HUES64 (cell line): ENCODE measurements around the gene PDZK1IP1.

Experiments used
- H3K27ac ChIP-seq: 2 replicates; pipeline ENCODE4 v1.7.0; 2013; ENCODE audit warnings: low read depth, low read length, inconsistent platforms
- H3K27me3 ChIP-seq: 2 replicates; pipeline ENCODE4 v1.6.1; 2013; ENCODE audit warnings: mild to moderate bottlenecking, low read length; ENCODE audit not compliant: insufficient read depth
- H3K36me3 ChIP-seq: 2 replicates; pipeline ENCODE4 v1.6.1; 2013; ENCODE audit warnings: mild to moderate bottlenecking, low read length; ENCODE audit not compliant: insufficient read depth
- H3K4me1 ChIP-seq: 2 replicates; pipeline ENCODE4 v1.6.1; 2013; ENCODE audit warnings: mild to moderate bottlenecking, low read length, moderate library complexity; ENCODE audit not compliant: insufficient read depth
- H3K4me3 ChIP-seq: 2 replicates; pipeline ENCODE4 v1.5.1; 2013; ENCODE audit warnings: mild to moderate bottlenecking, low read length, moderate library complexity
- H3K9ac ChIP-seq: 2 replicates; pipeline ENCODE4 v1.6.1; 2013; ENCODE audit warnings: mild to moderate bottlenecking, low read depth, low read length
- H3K9me3 ChIP-seq: 2 replicates; pipeline ENCODE4 v1.6.1; 2013; ENCODE audit warnings: low read depth, low read length; ENCODE audit not compliant: insufficient read depth
- whole genome bisulfite sequencing: fragments of 150-250, 120-280 bp; methylation state at CpG from one replicate; pipeline ENCODE4 v1.1.7; 2013; ENCODE audit warnings: missing lambda C conversion rate; 5-methylcytosine and 5-hydroxymethylcytosine counted together

Gene PDZK1IP1

DNA sequence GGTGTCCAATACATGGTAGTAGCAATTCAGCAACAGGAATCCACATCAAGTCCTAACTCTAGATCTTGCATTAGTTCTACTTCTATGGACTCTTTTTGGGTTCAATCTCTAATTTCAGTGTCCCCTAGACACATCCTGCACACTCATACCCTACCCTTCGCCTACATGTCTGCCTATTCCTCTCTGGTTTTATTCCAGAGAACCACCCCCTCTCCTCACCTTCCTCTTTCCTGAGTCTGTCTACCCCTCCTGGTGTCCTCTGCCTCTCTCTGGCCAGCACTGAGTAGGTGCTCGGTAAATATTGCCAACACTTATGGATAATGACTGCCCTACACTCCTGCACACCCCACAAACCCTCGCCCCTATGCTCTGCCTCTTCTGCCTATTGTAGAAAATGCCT is 32.6 kb upstream of the PDZK1IP1 start:
- Histone ChIP-seq H3K27me3 (peaks cover 95% of the 10 kb centered on the region), H3K4me3 (no peak overlapping the region)

GRCh38 chr1:47219590-47220220 is 29.9 kb upstream of the PDZK1IP1 start:
- Histone ChIP-seq H3K36me3 (no peaks in the 10 kb centered on the region), H3K9me3 (no peaks in the 10 kb centered on the region), H3K4me3 (no peak overlapping the region), H3K27me3 (peaks cover 77% of the 10 kb centered on the region), H3K4me1 (no peaks in the 10 kb centered on the region), H3K9ac (no peak overlapping the region), H3K27ac (no peak overlapping the region)
- WGBS, result 94% methylated on average over 25 of the region's 29 CpGs

More for the DNA sequence above, 32.6 kb upstream of the PDZK1IP1 start:
- Histone ChIP-seq H3K27ac (no peak overlapping the region), H3K9ac (no peak overlapping the region), H3K4me1 (0 out of 2 replicates have a peak, but pooled peaks cover 4% of the 10 kb centered on the region), H3K36me3 (no peaks in the 10 kb centered on the region), H3K9me3 (no peaks in the 10 kb centered on the region)
- WGBS, result 85% methylated on average over 3 of the region's 3 CpGs

- no peaks in the 10 kb centered on the region for H3K9me3 ChIP-seq
- 88% methylated on average over 4 of the region's 4 CpGs for WGBS
- no peak overlapping the region for H3K27ac ChIP-seq
- H3K4me1 ChIP-seq, result no peaks in the 10 kb centered on the region
- no peak overlapping the region for H3K4me3 ChIP-seq
- no peaks in the 10 kb centered on the region for H3K36me3 ChIP-seq
- no peak overlapping the region for H3K9ac ChIP-seq
- peaks cover 74% of the 10 kb centered on the region for H3K27me3 ChIP-seq
These were observed 29.2 kb upstream of the PDZK1IP1 start for GRCh38 chr1:47219001-47219400.

DNA sequence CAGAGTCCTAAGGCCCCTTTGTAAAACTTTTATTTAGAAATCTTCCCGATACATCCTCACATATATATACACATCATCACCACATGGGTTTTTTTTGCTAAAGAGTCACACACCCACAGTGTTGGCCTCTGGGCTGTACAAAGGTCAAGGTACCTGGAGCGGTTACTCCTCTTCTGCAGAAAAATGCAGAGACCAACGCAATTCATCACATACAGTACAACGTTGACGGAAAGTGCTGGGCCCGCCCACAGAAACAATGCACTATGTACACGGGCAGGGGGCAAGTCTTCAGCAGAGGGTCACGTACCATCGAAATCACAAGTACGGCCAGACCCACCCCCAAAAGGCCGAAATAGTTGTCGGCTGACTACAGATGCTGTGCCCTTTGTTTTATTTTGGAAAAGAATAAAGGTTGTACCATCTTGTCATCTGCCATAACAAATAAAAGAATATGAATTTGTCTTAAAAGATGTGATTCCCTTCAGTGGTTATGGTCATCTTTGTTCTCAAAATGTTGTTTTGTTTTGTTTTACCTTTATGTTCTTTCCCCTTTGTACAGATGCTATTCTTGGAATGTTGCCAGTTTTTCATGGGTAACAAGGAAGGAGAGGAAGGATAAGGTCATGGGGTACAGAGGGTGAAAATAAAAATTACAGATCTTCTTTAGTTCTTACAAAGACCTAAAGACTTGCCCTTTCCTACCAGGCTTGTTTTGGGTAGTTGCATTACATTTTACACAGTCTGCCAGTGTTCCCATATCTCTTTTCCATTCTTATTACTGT is 26.6 kb upstream of the PDZK1IP1 start:
- Histone ChIP-seq H3K4me3 (no peak overlapping the region), H3K36me3 (no peaks in the 10 kb centered on the region), H3K27ac (no peak overlapping the region), H3K9me3 (no peaks in the 10 kb centered on the region), H3K9ac (no peak overlapping the region), H3K4me1 (no peaks in the 10 kb centered on the region), H3K27me3 (peaks cover 57% of the 10 kb centered on the region)
- 92% methylated on average over 12 of the region's 12 CpGs for WGBS

DNA sequence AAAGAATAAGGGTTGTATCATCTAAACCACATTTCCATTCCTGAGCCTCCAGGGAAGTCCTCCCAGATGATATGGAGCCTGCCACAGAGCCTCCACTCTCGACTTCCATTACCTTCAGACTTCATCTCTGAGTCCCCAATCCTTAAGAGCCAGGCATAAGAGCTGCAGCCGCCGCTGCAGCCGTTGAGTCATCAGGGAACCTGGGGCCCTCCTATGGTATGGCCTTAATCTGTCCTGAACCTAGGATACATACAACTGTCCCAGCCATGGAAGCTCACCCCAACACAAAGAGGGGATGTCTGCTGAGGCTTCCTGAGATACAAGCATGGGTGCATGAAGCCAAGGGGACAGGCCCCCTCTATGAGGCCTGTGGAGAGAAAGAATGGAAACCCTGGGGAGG is 25.9 kb upstream of the PDZK1IP1 start:
- Histone ChIP-seq H3K4me3 (no peak overlapping the region), H3K4me1 (no peaks in the 10 kb centered on the region), H3K36me3 (no peaks in the 10 kb centered on the region), H3K9ac (no peak overlapping the region), H3K27ac (no peak overlapping the region), H3K27me3 (peaks cover 55% of the 10 kb centered on the region), H3K9me3 (no peaks in the 10 kb centered on the region)
- WGBS, result 79% methylated on average over 4 of the region's 4 CpGs

DNA sequence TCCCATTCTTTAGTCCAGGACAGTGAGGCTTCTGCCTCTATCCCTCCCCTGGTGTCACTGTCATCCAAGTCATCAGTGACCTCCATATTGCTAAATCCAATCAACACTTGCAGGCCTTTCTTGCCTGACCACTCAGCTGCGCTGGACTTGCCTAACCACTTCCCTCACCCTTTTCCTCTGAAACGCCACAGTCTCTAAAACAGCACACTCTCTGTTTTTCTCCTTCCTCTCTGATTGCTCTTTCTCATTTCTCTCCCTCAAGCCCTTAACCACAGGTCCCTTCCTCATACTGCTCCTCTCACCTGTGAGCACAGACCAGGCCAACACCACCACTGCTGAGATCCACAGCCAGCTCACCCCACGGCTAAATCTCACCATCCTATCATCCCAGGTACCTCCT is 24.7 kb upstream of the PDZK1IP1 start:
- WGBS, result 88% methylated on average over 3 of the region's 3 CpGs
- Histone ChIP-seq H3K27ac (no peak overlapping the region), H3K9ac (no peak overlapping the region), H3K36me3 (no peaks in the 10 kb centered on the region), H3K4me1 (no peaks in the 10 kb centered on the region), H3K9me3 (no peaks in the 10 kb centered on the region), H3K27me3 (peaks cover 57% of the 10 kb centered on the region), H3K4me3 (no peak overlapping the region)

- 0 out of 2 replicates have a peak, but pooled peaks cover 9% of the 10 kb centered on the region for H3K4me1 ChIP-seq
- 73% methylated on average over 10 of the region's 11 CpGs for WGBS
- H3K36me3 ChIP-seq, result no peaks in the 10 kb centered on the region
- H3K9me3 ChIP-seq, result no peaks in the 10 kb centered on the region
- peaks cover 57% of the 10 kb centered on the region for H3K27me3 ChIP-seq
- H3K4me3 ChIP-seq, result no peak overlapping the region
- no peak overlapping the region for H3K27ac ChIP-seq
- H3K9ac ChIP-seq, result no peak overlapping the region
These were observed 23.6 kb upstream of the PDZK1IP1 start for GRCh38 chr1:47213230-47213963.

DNA sequence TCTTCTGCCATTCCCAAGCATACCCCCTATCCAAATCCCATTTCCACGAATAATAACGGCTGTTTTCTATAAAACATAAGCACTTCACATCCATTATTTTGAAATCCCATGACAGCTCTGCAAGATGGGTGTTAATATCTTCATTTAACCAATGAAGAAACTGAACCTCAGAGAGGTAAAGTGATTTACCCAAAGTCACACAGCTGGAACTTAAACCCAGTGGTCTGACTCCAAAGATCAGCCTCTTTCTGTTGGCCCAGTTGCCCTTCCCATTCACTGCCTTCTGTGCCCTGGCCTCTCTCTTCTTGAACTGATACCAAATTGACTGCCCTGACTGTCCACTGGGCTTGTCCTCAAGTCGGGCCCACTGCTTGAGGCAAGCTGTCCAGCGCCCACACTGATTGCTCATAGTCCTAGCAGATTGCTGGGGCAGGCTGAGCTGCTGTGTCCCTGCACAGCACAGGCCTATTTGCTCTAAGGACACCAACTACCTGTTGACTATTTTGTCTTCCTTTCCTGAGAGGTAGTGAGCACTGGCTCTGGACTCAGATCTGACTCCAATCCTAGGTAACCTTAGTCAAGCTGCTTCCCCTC is 22.9 kb upstream of the PDZK1IP1 start:
- no peak overlapping the region for H3K27ac ChIP-seq
- H3K4me3 ChIP-seq, result no peak overlapping the region
- no peaks in the 10 kb centered on the region for H3K9me3 ChIP-seq
- peaks cover 15% of the 10 kb centered on the region; the same call in 1 of the 2 replicates for H3K4me1 ChIP-seq
- whole genome bisulfite sequencing, result 92% methylated on average over 4 of the region's 4 CpGs
- no peaks in the 10 kb centered on the region for H3K36me3 ChIP-seq
- H3K9ac ChIP-seq, result no peak overlapping the region
- peaks cover 57% of the 10 kb centered on the region for H3K27me3 ChIP-seq

- Histone ChIP-seq H3K36me3 (no peaks in the 10 kb centered on the region), H3K9ac (no peak overlapping the region), H3K4me3 (no peak overlapping the region), H3K9me3 (no peaks in the 10 kb centered on the region), H3K27me3 (peaks cover 62% of the 10 kb centered on the region), H3K27ac (no peak overlapping the region), H3K4me1 (peaks cover 15% of the 10 kb centered on the region; the same call in 1 of the 2 replicates)
- 62% methylated on average over 9 of the region's 9 CpGs for WGBS
These were observed 22.0 kb upstream of the PDZK1IP1 start for GRCh38 chr1:47211796-47212269.

GRCh38 chr1:47210666-47211065 is 20.8 kb upstream of the PDZK1IP1 start:
- H3K4me3 ChIP-seq, result no peak overlapping the region
- no peaks in the 10 kb centered on the region for H3K36me3 ChIP-seq
- H3K27ac ChIP-seq, result no peak overlapping the region
- H3K27me3 ChIP-seq, result peaks cover 62% of the 10 kb centered on the region
- 79% methylated on average over 3 of the region's 3 CpGs for WGBS
- H3K9me3 ChIP-seq, result no peaks in the 10 kb centered on the region
- peaks cover 15% of the 10 kb centered on the region; the same call in 1 of the 2 replicates for H3K4me1 ChIP-seq
- H3K9ac ChIP-seq, result no peak overlapping the region
